H1 (cell line): ENCODE data around the gene MRPS25. TPM values are rescaled to one million over a fixed set of nuclear protein-coding genes. Genes with fewer than 3 reads are reported as not detected.

Source experiments
- CTCF ChIA-PET: fragments of 300-600 bp; sonication (Branson Sonifier 250); formaldehyde crosslinking; loops from one replicate; lab custom pipeline; 2021; ENCODE audit not compliant: partially characterized antibody; lab: Charles Lee
- POLR2A ChIA-PET: fragments of 300-600 bp; sonication (Branson Sonifier 250); formaldehyde crosslinking; loops from one replicate; lab custom pipeline; 2021; ENCODE audit warnings: inconsistent platforms; ENCODE audit not compliant: partially characterized antibody; lab: Charles Lee
- DNase-seq, 2 experiments: peaks; one replicate each; pipeline versions ENCODE4 v3.0.0 to v3.0.0-alpha.2; 2010 to 2022; ENCODE audit warnings: low spot score in 2 of 2, low read depth in 1 of 2, mixed read lengths in 1 of 2
- FAIRE-seq: peaks from 2 replicates; lab custom pipeline; 2011; peaks lifted over from hg19 to GRCh38; lab: Jason Lieb, UNC
- H2AFZ ChIP-seq: 2 replicates; pipeline ENCODE4 v1.8.1; 2012; ENCODE audit warnings: low read length, inconsistent platforms
- H2AK5ac ChIP-seq: 2 replicates; pipeline ENCODE4 v1.6.1; 2013; ENCODE audit warnings: low read depth, low read length
- H2BK120ac ChIP-seq: replicated peaks from 2 replicates; pipeline ENCODE3; 2013; ENCODE audit warnings: low read depth, low read length, inconsistent platforms
- H2BK12ac ChIP-seq: 2 replicates; pipeline ENCODE4 v1.6.1; 2013; ENCODE audit warnings: low read depth, low read length
- H2BK15ac ChIP-seq: 2 replicates; pipeline ENCODE4 v1.6.1; 2013; ENCODE audit warnings: low read length
- H2BK20ac ChIP-seq: 2 replicates; pipeline ENCODE4 v1.6.1; 2013; ENCODE audit warnings: low read length
- H2BK5ac ChIP-seq: 2 replicates; pipeline ENCODE4 v1.6.1; 2013; ENCODE audit warnings: low read depth, low read length
- H3K14ac ChIP-seq: 2 replicates; pipeline ENCODE4 v1.6.1; 2013; ENCODE audit warnings: inconsistent platforms; ENCODE audit not compliant: insufficient read length
- H3K18ac ChIP-seq: 2 replicates; pipeline ENCODE4 v1.6.1; 2013; ENCODE audit warnings: low read length; ENCODE audit errors: extremely low read depth
- H3K23ac ChIP-seq: 2 replicates; pipeline ENCODE4 v1.6.1; 2013; ENCODE audit warnings: inconsistent platforms; ENCODE audit not compliant: insufficient read length
- H3K23me2 ChIP-seq: 2 replicates; pipeline ENCODE4 v1.6.1; 2013; ENCODE audit warnings: low read depth, low read length
- H3K27ac ChIP-seq: 2 replicates; pipeline ENCODE4 v1.6.1; 2011; ENCODE audit warnings: low read depth, low read length, inconsistent platforms
- H3K27me3 ChIP-seq, 4 experiments: replicated peaks in 1 of 4; 1 replicate in 1 of 4; 2 replicates in 3 of 4; pipeline versions ENCODE4 v1.6.1 to v1.8.1; 2011 to 2013; ENCODE audit warnings: low read length in 3 of 4, mild to moderate bottlenecking in 3 of 4, inconsistent platforms in 2 of 4, mixed read lengths in 2 of 4, moderate library complexity in 1 of 4; ENCODE audit not compliant: control insufficient read depth in 3 of 4, insufficient read depth in 3 of 4; ENCODE audit errors: extremely low read depth in 1 of 4
- H3K36me3 ChIP-seq, 4 experiments: 2 replicates each; pipeline versions ENCODE4 v1.6.1 to v1.8.1; 2011 to 2013; ENCODE audit warnings: mild to moderate bottlenecking in 4 of 4, low read length in 3 of 4, moderate library complexity in 2 of 4, control low read depth in 1 of 4, inconsistent platforms in 1 of 4; ENCODE audit not compliant: insufficient read depth in 4 of 4, control insufficient read depth in 2 of 4
- H3K4ac ChIP-seq: replicated peaks from 2 replicates; pipeline ENCODE3; 2013; ENCODE audit warnings: low read length, low read depth, mixed read lengths, inconsistent platforms; ENCODE audit not compliant: insufficient read length
- H3K4me1 ChIP-seq, 4 experiments: replicated peaks in 1 of 4; 1 replicate in 1 of 4; 2 replicates in 3 of 4; pipeline versions ENCODE4 v1.6.1 to v1.8.1; 2011 to 2013; ENCODE audit warnings: low read length in 3 of 4, inconsistent platforms in 2 of 4, mixed read lengths in 1 of 4; ENCODE audit not compliant: insufficient read depth in 4 of 4, control insufficient read depth in 3 of 4
- H3K4me2 ChIP-seq, 2 experiments: 2 replicates each; pipeline versions ENCODE4 v1.6.1 to v1.8.1; 2011 to 2013; ENCODE audit warnings: low read depth in 2 of 2, low read length in 2 of 2, control low read depth in 1 of 2, inconsistent platforms in 1 of 2, mild to moderate bottlenecking in 1 of 2; ENCODE audit not compliant: insufficient read depth in 1 of 2
- H3K4me3 ChIP-seq, 4 experiments: fragments of 200-600, 300-600 bp in 1 of 4; sonication (generic), shearing (Covaris generic), sonication (Bioruptor Twin) in 1 of 4; 2 replicates each; pipeline versions ENCODE4 v1.5.1 to v1.8.1; 2011 to 2016; ENCODE audit warnings: low read length in 4 of 4, low read depth in 3 of 4, control low read depth in 2 of 4, inconsistent platforms in 2 of 4, mild to moderate bottlenecking in 2 of 4, mixed read lengths in 1 of 4, moderate library complexity in 1 of 4; ENCODE audit not compliant: insufficient read depth in 2 of 4; ENCODE audit errors: extremely low read depth in 1 of 4
- H3K56ac ChIP-seq: replicated peaks from 2 replicates; pipeline ENCODE3; 2013; ENCODE audit warnings: low read depth, mild to moderate bottlenecking, mixed read lengths, low read length, inconsistent platforms; ENCODE audit not compliant: insufficient read length
- H3K79me1 ChIP-seq: 2 replicates; pipeline ENCODE4 v1.6.1; 2013; ENCODE audit warnings: low read depth, low read length, control low read depth
- H3K79me2 ChIP-seq, 2 experiments: 2 replicates each; pipeline versions ENCODE4 v1.6.1 to v1.8.1; 2012 to 2013; ENCODE audit warnings: low read length in 2 of 2, mild to moderate bottlenecking in 2 of 2, inconsistent platforms in 1 of 2; ENCODE audit not compliant: insufficient read depth in 2 of 2, control insufficient read depth in 1 of 2
- H3K9ac ChIP-seq, 4 experiments: replicated peaks in 1 of 4; 1 replicate in 1 of 4; 2 replicates in 3 of 4; pipeline versions ENCODE4 v1.6.1 to v1.8.1; 2011 to 2013; ENCODE audit warnings: low read depth in 3 of 4, low read length in 3 of 4, control low read depth in 2 of 4, mild to moderate bottlenecking in 2 of 4, moderate library complexity in 2 of 4, inconsistent platforms in 1 of 4; ENCODE audit errors: extremely low read depth in 1 of 4
- H3K9me3 ChIP-seq, 2 experiments: 2 replicates each; pipeline versions ENCODE4 v1.6.1 to v1.8.1; 2012 to 2013; ENCODE audit warnings: mild to moderate bottlenecking in 2 of 2, moderate library complexity in 2 of 2, control low read depth in 1 of 2, inconsistent platforms in 1 of 2, low read depth in 1 of 2, low read length in 1 of 2, mixed read lengths in 1 of 2; ENCODE audit not compliant: insufficient read depth in 2 of 2
- H4K20me1 ChIP-seq, 2 experiments: replicated peaks in 1 of 2; 2 replicates each; pipeline versions ENCODE3 to v1.8.1; 2011 to 2013; ENCODE audit warnings: inconsistent platforms in 2 of 2, low read length in 2 of 2, mild to moderate bottlenecking in 1 of 2; ENCODE audit not compliant: insufficient read depth in 2 of 2, control insufficient read depth in 1 of 2
- H4K5ac ChIP-seq: 2 replicates; pipeline ENCODE4 v1.6.1; 2013; ENCODE audit warnings: low read length, low read depth, mixed read lengths, inconsistent platforms; ENCODE audit not compliant: insufficient read length
- H4K8ac ChIP-seq: 2 replicates; pipeline ENCODE4 v1.8.0; 2013; ENCODE audit warnings: mild to moderate bottlenecking, moderate library complexity, low read length, inconsistent platforms; ENCODE audit not compliant: insufficient read depth; ENCODE audit errors: extremely low read depth
- H4K91ac ChIP-seq: replicated peaks from 2 replicates; pipeline ENCODE3; 2013; ENCODE audit warnings: low read length, mixed read lengths, inconsistent platforms; ENCODE audit not compliant: insufficient read length
- CBX5 ChIP-seq: fragments of 300-800, 300-1000 bp; sonication (generic); IDR thresholded peaks from 2 replicates; pipeline ENCODE4 v1.7.1; 2016; ENCODE audit warnings: antibody characterized with exemption, low read length, low read depth
- CHD2 ChIP-seq: IDR thresholded peaks from 2 replicates; pipeline ENCODE4 v1.6.1; 2012; ENCODE audit warnings: low read length, improper control_type of control experiment
- CTBP2 ChIP-seq: IDR thresholded peaks from 2 replicates; pipeline ENCODE4 v1.7.0; 2011; ENCODE audit warnings: borderline replicate concordance, mild to moderate bottlenecking, moderate library complexity, mixed read lengths, low read length; ENCODE audit not compliant: insufficient read depth, insufficient read length
- CTCF ChIP-seq, 3 experiments: IDR thresholded peaks; 1 replicate in 2 of 3; 2 replicates in 1 of 3; pipeline versions ENCODE4 v1.5.1 to v1.6.1; 2011; ENCODE audit warnings: low read length in 3 of 3, mild to moderate bottlenecking in 3 of 3, inconsistent platforms in 2 of 3, low read depth in 1 of 3, moderate library complexity in 1 of 3; ENCODE audit not compliant: insufficient read depth in 1 of 3; ENCODE audit errors: control extremely low read depth in 1 of 3
- EGR1 ChIP-seq: IDR thresholded peaks from 2 replicates; pipeline ENCODE4 v1.6.1; 2011; ENCODE audit warnings: low read depth, low read length, borderline replicate concordance
- EP300 ChIP-seq, 2 experiments: IDR thresholded peaks; 1 replicate in 1 of 2; 2 replicates in 1 of 2; pipeline ENCODE4 v1.6.1; 2011 to 2012; ENCODE audit warnings: low read depth in 2 of 2, low read length in 2 of 2, mild to moderate bottlenecking in 2 of 2, borderline replicate concordance in 1 of 2, inconsistent platforms in 1 of 2, moderate library complexity in 1 of 2
- MAFK ChIP-seq: IDR thresholded peaks from 2 replicates; pipeline ENCODE4 v1.6.1; 2012; ENCODE audit warnings: low read depth, mild to moderate bottlenecking, improper control_type of control experiment, low read length
- NANOG ChIP-seq: IDR thresholded peaks from 2 replicates; pipeline ENCODE4 v1.6.1; 2011; ENCODE audit warnings: low read length, low read depth, mild to moderate bottlenecking, inconsistent platforms; ENCODE audit not compliant: insufficient read depth, poor library complexity, severe bottlenecking
- SIN3A ChIP-seq, 2 experiments: IDR thresholded peaks in 1 of 2; conservative IDR thresholded peaks in 1 of 2; 2 replicates each; pipeline ENCODE4 v1.6.1; 2011 to 2012; ENCODE audit warnings: low read length in 2 of 2, improper control_type of control experiment in 1 of 2, low read depth in 1 of 2, mild to moderate bottlenecking in 1 of 2
- ZNF274 ChIP-seq: IDR thresholded peaks from 2 replicates; pipeline ENCODE4 v1.7.0; 2012; ENCODE audit warnings: low read length, borderline replicate concordance; ENCODE audit errors: extremely low read depth
- WGBS, 2 experiments: shearing (Covaris generic) in 1 of 2; methylation state at CpG; one replicate each; pipeline versions ENCODE4 v1.1.6 to v1.1.7; 2013 to 2015; ENCODE audit warnings: low lambda C conversion rate in 2 of 2, mixed read lengths in 2 of 2, inconsistent platforms in 1 of 2, low coverage in 1 of 2, missing lambda C conversion rate in 1 of 2; ENCODE audit not compliant: insufficient replicate concordance in 2 of 2, insufficient coverage in 1 of 2, insufficient read length in 1 of 2; ENCODE audit errors: extremely low coverage in 1 of 2, missing lambda C conversion rate in 1 of 2; 5-methylcytosine and 5-hydroxymethylcytosine counted together
- polyA plus RNA-seq, 7 experiments: library from polyadenylated mRNA; depleted of rRNA in 3 of 7; stranded (reverse) in 5 of 7; unstranded in 2 of 7; fragments of >200 nt in 5 of 7; fragments of 200-250 nt in 2 of 7; gene quantifications; 1 replicate in 5 of 7; 2 replicates in 1 of 7; 4 replicates in 1 of 7; pipeline versions ENCODE4 v1.2.1 to v1.2.3, GENCODE V29; 2011 to 2013; ENCODE audit warnings: missing spikeins in 2 of 7, mixed read lengths in 2 of 7
- total RNA-seq: library from RNA; stranded (reverse); fragmentation: NEBNext Ultra II Directional; extraction: Animal tissue kit (Norgen Biotek cat#: 25700); gene quantifications from 2 replicates; pipeline ENCODE4 v1.2.1, GENCODE V29; 2021

The MRPS25 gene
- total and polyA plus RNA-seq, 2 of the 8 experiments (the other 6 are each of a cell fraction or from before 2014, with no cell fraction given) = 23.0 to 56.5 TPM

DNA sequence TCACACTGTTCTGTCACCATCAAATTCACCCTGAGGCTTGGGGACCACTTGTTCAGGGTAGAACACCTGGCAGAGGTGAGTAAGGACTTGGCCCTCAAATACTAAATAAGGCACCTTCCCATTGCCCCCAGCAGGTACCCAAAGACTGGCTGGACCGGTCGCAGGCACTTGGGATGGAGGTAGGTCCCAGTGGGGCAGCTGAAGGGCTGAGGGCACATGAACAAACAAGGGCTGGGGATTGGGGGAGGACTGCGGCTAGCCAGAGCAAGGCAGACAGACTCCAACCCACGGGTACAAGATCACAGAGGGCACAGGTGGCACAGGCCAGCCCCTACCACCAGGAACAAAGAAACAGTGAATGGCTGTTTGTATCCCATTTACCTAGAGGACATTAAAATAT is 1.9 kb downstream of the MRPS25 start:
- Histone ChIP-seq H4K91ac (no peak overlapping the region), H3K9ac (no peak overlapping the region), H4K8ac (peak overlapping the region; percentile 75; the same call in 1 of the 2 replicates), H3K4me3 (no peak overlapping the region), H3K23me2 (peaks cover 7% of the 10 kb centered on the region; the same call in 1 of the 2 replicates), H3K4me1 (peaks cover 0 to 11% (median 6%) of the 10 kb centered on the region in 4 experiments; a peak in 5 of 7 replicates), H3K79me1 (peaks cover 15% of the 10 kb centered on the region), H3K27me3 (no peaks in the 10 kb centered on the region), H3K56ac (no peak overlapping the region), H2AK5ac (no peak overlapping the region), H4K20me1 (peaks cover 0 to 5% of the 10 kb centered on the region in 2 experiments), H3K18ac (no peak overlapping the region), H2BK5ac (no peak overlapping the region), H3K79me2 (peaks cover 9 to 36% of the 10 kb centered on the region in 2 experiments; a peak in 3 of 4 replicates), H2BK12ac (no peak overlapping the region), H3K4ac (no peak overlapping the region), H3K23ac (no peak overlapping the region), H2BK15ac (no peak overlapping the region), H3K36me3 (peaks cover 7 to 15% (median 12%) of the 10 kb centered on the region in 4 experiments), H2BK120ac (no peak overlapping the region)
- POLR2A ChIA-PET = interaction anchor here (4.0 kb wide), 1 partner anchor 11 kb away, joined by 17 read pairs; no protein-coding TSS in a partner anchor
- no peak for FAIRE-seq
- no peak for TF ChIP-seq CTCF (IDR thresholded peaks at IDR 0.05; ENCODE audit: control extremely low read depth in 1 of 3, insufficient read depth in 1 of 3, low read depth in 1 of 3, low read length in 3 of 3)
- no peak for TF ChIP-seq CBX5
- no peak for TF ChIP-seq CTBP2
- TF ChIP-seq NANOG = no peak
- no peak for TF ChIP-seq SIN3A (conservative IDR thresholded peaks at IDR 0.05 in 1 of 2, IDR thresholded peaks at IDR 0.05 in 1 of 2; ENCODE audit: low read depth in 1 of 2, low read length in 2 of 2)
- no peak for TF ChIP-seq ZNF274
- TF ChIP-seq MAFK = no peak
- no peak for TF ChIP-seq EP300 (IDR thresholded peaks at IDR 0.05; ENCODE audit: borderline replicate concordance in 1 of 2, low read depth in 2 of 2, low read length in 2 of 2)
- TF ChIP-seq EGR1 = no peak
- TF ChIP-seq CHD2 = no peak
- TF ChIP-seq, all 59 proteins: peak for 0
- no peak for DNase-seq
- WGBS, 2 experiments = 83% methylated on average over 4 of the region's 4 CpGs; no CpG with 5 or more reads in 1 of the 2 experiments
- CTCF ChIA-PET = interaction anchor here (0.6 to 1.0 kb wide), 2 partner anchors 11 to 303 kb away, joined by 3 read pairs; no protein-coding TSS in a partner anchor
- no peak overlapping the region for H2BK20ac ChIP-seq
- no peak overlapping the region for H2AFZ ChIP-seq
- peak overlapping the region in 1 of 2 experiments; percentile 83; a peak in 1 of 4 replicates for H3K4me2 ChIP-seq
- H3K27ac ChIP-seq = no peak overlapping the region
- no peaks in the 10 kb centered on the region; a peak in 1 of 4 replicates for H3K9me3 ChIP-seq
- H3K14ac ChIP-seq = no peak overlapping the region
- no peak overlapping the region for H4K5ac ChIP-seq
